K562 (cell line): ENCODE results near the gene GLOD4. TPM values are rescaled to one million over a fixed set of nuclear protein-coding genes. Genes with fewer than 3 reads are reported as not detected.

Source experiments
- ATAC-seq: fragments of 200-7000 bp; cut with Tn5 transposase; 3 replicates; pipeline ENCODE4 v1.9.1; 2020; ENCODE audit warnings: moderate library complexity
- BruUV-seq: library from RNA; stranded (reverse); fragments of 400-500 nt; replicated peaks from 2 replicates; lab custom pipeline; 2021; lab: Mats Ljungman, UMichigan
- CTCF ChIA-PET: fragments of 300-600 bp; formaldehyde crosslinking; extraction: SDS; loops from one replicate; lab custom pipeline; 2021; ENCODE audit warnings: low intra/inter-chr PET ratio; lab: Yijun Ruan, JAX
- POLR2A ChIA-PET: fragments of 300-600, 350-650 bp; sonication (Branson Sonifier 250); formaldehyde crosslinking; extraction: SDS; loops from one replicate; lab custom pipeline; 2021; ENCODE audit warnings: antibody characterized with exemption, inconsistent platforms; lab: Yijun Ruan, JAX
- DNase-seq, 4 experiments: peaks; one replicate each; pipeline versions ENCODE4 v3.0.0 to v3.0.0-alpha.2; 2011 to 2018; ENCODE audit warnings: low spot score in 3 of 4, mixed read lengths in 3 of 4; ENCODE audit errors: extremely low read depth in 1 of 4
- FAIRE-seq: peaks from 2 replicates; lab custom pipeline; 2011; peaks lifted over from hg19 to GRCh38; lab: Jason Lieb, UNC
- H2AFZ ChIP-seq: 2 replicates; pipeline ENCODE4 v1.6.0; 2011; ENCODE audit warnings: low read depth, low read length, control low read depth, inconsistent platforms
- H3K27ac ChIP-seq: fragments of 200-600 bp; 3 replicates; pipeline ENCODE4 v1.8.0; 2011; ENCODE audit warnings: low read depth, mild to moderate bottlenecking, control low read depth, inconsistent platforms, low read length, moderate library complexity, mixed read lengths; ENCODE audit errors: extremely low read depth
- H3K27me3 ChIP-seq, 2 experiments: fragments of 300-600 bp in 1 of 2; 2 replicates in 1 of 2; 3 replicates in 1 of 2; pipeline versions ENCODE4 v1.6.0 to v1.8.0; 2011; ENCODE audit warnings: inconsistent platforms in 2 of 2, low read length in 2 of 2, mild to moderate bottlenecking in 1 of 2, mixed read lengths in 1 of 2, moderate library complexity in 1 of 2; ENCODE audit not compliant: control insufficient read depth in 2 of 2, insufficient read depth in 2 of 2
- H3K36me3 ChIP-seq: fragments of 300-600 bp; 3 replicates; pipeline ENCODE4 v1.8.0; 2011; ENCODE audit warnings: mild to moderate bottlenecking, low read length, inconsistent platforms; ENCODE audit not compliant: control insufficient read depth, insufficient read depth
- H3K4me1 ChIP-seq, 2 experiments: fragments of 200-600 bp in 1 of 2; replicated peaks in 1 of 2; 2 replicates in 1 of 2; 3 replicates in 1 of 2; pipeline versions ENCODE4 v1.5.1 to v1.8.0; 2011; ENCODE audit warnings: inconsistent platforms in 2 of 2, low read length in 2 of 2, mild to moderate bottlenecking in 1 of 2, mixed read lengths in 1 of 2, moderate library complexity in 1 of 2; ENCODE audit not compliant: control insufficient read depth in 2 of 2, insufficient read depth in 2 of 2
- H3K4me2 ChIP-seq: 2 replicates; pipeline ENCODE4 v1.6.1; 2011; ENCODE audit warnings: low read length, control low read depth, inconsistent platforms, mixed read lengths; ENCODE audit not compliant: insufficient read depth
- H3K4me3 ChIP-seq: fragments of 200-600 bp; sonication (generic), shearing (Covaris generic); 2 replicates; pipeline ENCODE4 v1.5.1; 2016; ENCODE audit warnings: control low read depth, inconsistent platforms
- H3K79me2 ChIP-seq: fragments of 200-600 bp; 3 replicates; pipeline ENCODE4 v1.8.0; 2011; ENCODE audit warnings: low read length, inconsistent platforms; ENCODE audit not compliant: control insufficient read depth, insufficient read depth
- H3K9ac ChIP-seq, 2 experiments: 2 replicates each; pipeline versions ENCODE4 v1.6.0 to v1.6.1; 2011; ENCODE audit warnings: low read depth in 2 of 2, low read length in 2 of 2, control low read depth in 1 of 2, inconsistent platforms in 1 of 2, mild to moderate bottlenecking in 1 of 2, mixed read lengths in 1 of 2; ENCODE audit not compliant: insufficient read depth in 1 of 2
- H3K9me1 ChIP-seq: one replicate; pipeline ENCODE4 v1.6.0; 2011; ENCODE audit warnings: inconsistent platforms, mild to moderate bottlenecking, low read length, moderate library complexity; ENCODE audit not compliant: control insufficient read depth, insufficient read depth
- H3K9me3 ChIP-seq: replicated peaks from 2 replicates; pipeline ENCODE4 v1.5.1; 2011; ENCODE audit warnings: low read depth, low read length, inconsistent platforms; ENCODE audit not compliant: control insufficient read depth, insufficient read depth
- H4K20me1 ChIP-seq: replicated peaks from 2 replicates; pipeline ENCODE4 v1.6.1; 2011; ENCODE audit warnings: low read length, inconsistent platforms, mixed read lengths; ENCODE audit not compliant: control insufficient read depth, insufficient read depth
- CBX3 ChIP-seq, 2 experiments: IDR thresholded peaks; 1 replicate in 1 of 2; 2 replicates in 1 of 2; pipeline ENCODE4 v1.6.1; 2012; ENCODE audit warnings: inconsistent platforms in 2 of 2, low read length in 2 of 2, borderline replicate concordance in 1 of 2, control low read depth in 1 of 2
- DPF2 ChIP-seq: fragments of 450-650 bp; IDR thresholded peaks from 2 replicates; pipeline ENCODE4 v1.6.1; 2016
- ETV5 ChIP-seq: sonication (generic); formaldehyde crosslinking; IDR thresholded peaks from 2 replicates; pipeline ENCODE4 v1.4.0; 2020; ENCODE audit warnings: low read depth, mild to moderate bottlenecking, missing genetic modification reagents
- HOXB6 ChIP-seq: fragments of 250-450 bp; sonication (Bioruptor Pico); IDR thresholded peaks from 2 replicates; pipeline ENCODE4 v1.5.1; 2022; ENCODE audit warnings: mild to moderate bottlenecking, borderline replicate concordance
- NELFE ChIP-seq: IDR thresholded peaks from 2 replicates; pipeline ENCODE4 v1.6.1; 2011; ENCODE audit warnings: mild to moderate bottlenecking; ENCODE audit not compliant: insufficient read depth, insufficient read length
- RFX7 ChIP-seq: fragments of 250-450 bp; sonication (Bioruptor Pico); IDR thresholded peaks from 2 replicates; pipeline ENCODE4 v1.5.1; 2021; ENCODE audit warnings: mild to moderate bottlenecking
- TBL1XR1 ChIP-seq, 2 experiments: IDR thresholded peaks; 2 replicates each; pipeline ENCODE4 v1.6.1; 2012; ENCODE audit warnings: improper control_type of control experiment in 2 of 2, low read length in 2 of 2, mild to moderate bottlenecking in 1 of 2
- ZNF124 ChIP-seq: sonication (generic); formaldehyde crosslinking; IDR thresholded peaks from 2 replicates; pipeline ENCODE4 v1.8.1; 2022; ENCODE audit warnings: missing genetic modification reagents
- ZNF239 ChIP-seq: fragments of 250-450 bp; sonication (Bioruptor Pico); IDR thresholded peaks from 2 replicates; pipeline ENCODE4 v1.4.0; 2020; ENCODE audit warnings: mild to moderate bottlenecking
- ZNF3 ChIP-seq: fragments of 250-450 bp; sonication (Bioruptor Pico); IDR thresholded peaks from 2 replicates; pipeline ENCODE4 v1.5.0; 2021; ENCODE audit warnings: mild to moderate bottlenecking, moderate library complexity
- ZNF512 ChIP-seq: IDR thresholded peaks from 2 replicates; pipeline ENCODE4 v1.6.1; 2016; ENCODE audit warnings: missing genetic modification characterization, missing compliant biosample characterization
- ZNF518B ChIP-seq: fragments of 250-450 bp; sonication (Bioruptor Pico); IDR thresholded peaks from 2 replicates; pipeline ENCODE4 v1.5.0; 2021; ENCODE audit warnings: mild to moderate bottlenecking, moderate library complexity
- ZNF696 ChIP-seq: fragments of 250-450 bp; sonication (Bioruptor Pico); conservative IDR thresholded peaks from 2 replicates; pipeline ENCODE4 v1.4.0; 2020; ENCODE audit warnings: mild to moderate bottlenecking, moderate library complexity
- ZNF707 ChIP-seq: fragments of 250-450 bp; sonication (Bioruptor Pico); conservative IDR thresholded peaks from 2 replicates; pipeline ENCODE4 v1.8.0; 2022; ENCODE audit warnings: inconsistent platforms, mild to moderate bottlenecking, moderate library complexity
- ZNF830 ChIP-seq: fragments of 250-450 bp; sonication (Bioruptor Pico); IDR thresholded peaks from 2 replicates; pipeline ENCODE4 v1.5.0; 2021; ENCODE audit warnings: mild to moderate bottlenecking
- WGBS: fragments of 100-300 bp; shearing (Covaris generic); methylation state at CpG from one replicate; pipeline ENCODE4 v1.1.6; 2016; ENCODE audit warnings: low coverage, mixed read lengths; ENCODE audit not compliant: insufficient coverage; ENCODE audit errors: missing lambda C conversion rate; 5-methylcytosine and 5-hydroxymethylcytosine counted together
- in situ Hi-C: fragments of 300-500 bp; cut with MboI; formaldehyde crosslinking; loops from 4 replicates; pipeline ENCODE4 v1.15.0; 2018; ENCODE audit warnings: inconsistent platforms, mixed read lengths
- intact Hi-C: fragments of 100-400 bp; cut with micrococcal nuclease; formaldehyde crosslinking; loops from 2 replicates; pipeline ENCODE4 v1.14.2; 2022
- polyA plus RNA-seq, 8 experiments: library from polyadenylated mRNA; depleted of rRNA in 4 of 8; stranded (reverse) in 5 of 8; unstranded in 3 of 8; fragments of >200 nt; fragmentation: Nextera tagmentation in 2 of 8; fragmentation: Illumina TruSeq in 1 of 8; extraction: Ambion mirVana in 2 of 8; extraction: Trizol in 1 of 8; gene quantifications; 2 replicates each; pipeline versions ENCODE4 v1.2.1 to v1.2.3, GENCODE V29; 2011 to 2014; ENCODE audit warnings: inconsistent platforms in 1 of 8, missing spikeins in 1 of 8
- total RNA-seq, 7 experiments: library from RNA; depleted of rRNA in 6 of 7; stranded (reverse); fragments of >200 nt in 6 of 7; fragmentation: Illumina TruSeq in 2 of 7; extraction: Trizol in 2 of 7; gene quantifications; 2 replicates each; pipeline versions ENCODE4 v1.2.1 to v1.2.3, GENCODE V29; 2011 to 2021; ENCODE audit warnings: low replicate concordance in 1 of 7
- TF ChIP-seq, protein P1 (sequence below): fragments of 450-650 bp; IDR thresholded peaks from one replicate; pipeline ENCODE4 v1.6.1; 2018; ENCODE audit warnings: mild to moderate bottlenecking, moderate library complexity; ENCODE audit not compliant: partially characterized antibody
- TF ChIP-seq, protein P2 (sequence below): fragments of 250-450 bp; sonication (Bioruptor Pico); IDR thresholded peaks from 2 replicates; pipeline ENCODE4 v1.4.0; 2020; ENCODE audit warnings: mild to moderate bottlenecking

Gene GLOD4
- total and polyA plus RNA-seq, 9 of the 15 experiments (the other 6 are each of a cell fraction or from before 2014, with no cell fraction given): 52.0 to 109 (median 64.9) TPM

DNA sequence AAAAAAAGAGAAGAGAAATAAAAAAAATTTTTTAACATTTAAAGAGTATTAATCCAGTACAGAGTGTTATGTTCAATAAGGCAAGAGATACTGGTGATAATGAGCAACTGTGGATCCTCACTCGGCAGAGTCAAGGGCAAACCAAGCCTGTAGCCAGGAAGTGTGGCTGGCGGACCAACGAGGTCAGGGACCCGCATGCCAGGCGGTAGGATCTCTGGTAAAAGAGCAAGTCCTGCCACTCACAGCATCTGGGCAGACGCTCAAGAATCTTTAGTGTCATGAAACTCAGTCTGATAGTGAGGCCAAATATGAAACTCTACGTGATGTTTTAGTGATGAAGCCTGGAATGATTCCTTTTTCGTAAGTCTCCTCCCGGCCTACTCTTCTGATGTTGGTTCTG is 21.7 kb downstream of the GLOD4 start:
- H3K79me2 ChIP-seq: no peaks in the 10 kb centered on the region
- in situ Hi-C loops: no loop called here
- FAIRE-seq (no peak), DNase-seq (no peak), ATAC-seq (no peak)
- H3K9me3 ChIP-seq: no peaks in the 10 kb centered on the region
- no peak overlapping the region for H2AFZ ChIP-seq
- H3K27me3 ChIP-seq: no peaks in the 10 kb centered on the region
- no peaks in the 10 kb centered on the region for H3K4me1 ChIP-seq
- no peak overlapping the region for H3K27ac ChIP-seq
- ChIA-PET CTCF (no interaction called here), POLR2A (interaction anchor here (0.6 kb wide), 1 partner anchor 32 kb away, joined by 3 read pairs; no protein-coding TSS in a partner anchor)
- H3K9me1 ChIP-seq: no peaks in the 10 kb centered on the region
- no peak overlapping the region for H3K4me3 ChIP-seq
- no peak overlapping the region for H3K4me2 ChIP-seq
- H3K9ac ChIP-seq: no peak overlapping the region
- BruUV-seq: no TSS peak
- no peak for TF ChIP-seq CBX3 (IDR thresholded peaks at IDR 0.05; ENCODE audit: borderline replicate concordance in 1 of 2, low read length in 2 of 2)
- TF ChIP-seq HOXB6 (CRISPR knock-in tag): no peak
- TF ChIP-seq, protein P1, sequence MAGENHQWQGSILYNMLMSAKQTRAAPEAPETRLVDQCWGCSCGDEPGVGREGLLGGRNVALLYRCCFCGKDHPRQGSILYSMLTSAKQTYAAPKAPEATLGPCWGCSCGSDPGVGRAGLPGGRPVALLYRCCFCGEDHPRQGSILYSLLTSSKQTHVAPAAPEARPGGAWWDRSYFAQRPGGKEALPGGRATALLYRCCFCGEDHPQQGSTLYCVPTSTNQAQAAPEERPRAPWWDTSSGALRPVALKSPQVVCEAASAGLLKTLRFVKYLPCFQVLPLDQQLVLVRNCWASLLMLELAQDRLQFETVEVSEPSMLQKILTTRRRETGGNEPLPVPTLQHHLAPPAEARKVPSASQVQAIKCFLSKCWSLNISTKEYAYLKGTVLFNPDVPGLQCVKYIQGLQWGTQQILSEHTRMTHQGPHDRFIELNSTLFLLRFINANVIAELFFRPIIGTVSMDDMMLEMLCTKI: no peak
- TF ChIP-seq, protein P2, sequence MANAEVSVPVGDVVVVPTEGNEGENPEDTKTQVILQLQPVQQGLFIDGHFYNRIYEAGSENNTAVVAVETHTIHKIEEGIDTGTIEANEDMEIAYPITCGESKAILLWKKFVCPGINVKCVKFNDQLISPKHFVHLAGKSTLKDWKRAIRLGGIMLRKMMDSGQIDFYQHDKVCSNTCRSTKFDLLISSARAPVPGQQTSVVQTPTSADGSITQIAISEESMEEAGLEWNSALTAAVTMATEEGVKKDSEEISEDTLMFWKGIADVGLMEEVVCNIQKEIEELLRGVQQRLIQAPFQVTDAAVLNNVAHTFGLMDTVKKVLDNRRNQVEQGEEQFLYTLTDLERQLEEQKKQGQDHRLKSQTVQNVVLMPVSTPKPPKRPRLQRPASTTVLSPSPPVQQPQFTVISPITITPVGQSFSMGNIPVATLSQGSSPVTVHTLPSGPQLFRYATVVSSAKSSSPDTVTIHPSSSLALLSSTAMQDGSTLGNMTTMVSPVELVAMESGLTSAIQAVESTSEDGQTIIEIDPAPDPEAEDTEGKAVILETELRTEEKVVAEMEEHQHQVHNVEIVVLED: no peak
- no peak for TF ChIP-seq DPF2
- TF ChIP-seq ZNF124 (CRISPR knock-in tag): no peak
- TF ChIP-seq ZNF696 (CRISPR knock-in tag): no peak
- no peak for TF ChIP-seq ZNF239 (CRISPR knock-in tag)
- no peak for TF ChIP-seq RFX7 (CRISPR knock-in tag)
- no peak for TF ChIP-seq ZNF830 (CRISPR knock-in tag)
- no peak for TF ChIP-seq ZNF3
- TF ChIP-seq NELFE: no peak
- TF ChIP-seq ZNF707 (CRISPR knock-in tag): no peak
- no peak for TF ChIP-seq ZNF512 (tag)
- no peak for TF ChIP-seq ETV5
- TF ChIP-seq ZNF518B (CRISPR knock-in tag): no peak
- TF ChIP-seq TBL1XR1 (IDR thresholded peaks at IDR 0.05; ENCODE audit: low read length in 2 of 2): no peak
- TF ChIP-seq, all 486 proteins: peak for 0
- Histone ChIP-seq H3K36me3 (peaks cover 59% of the 10 kb centered on the region), H4K20me1 (no peaks in the 10 kb centered on the region)
- intact Hi-C loops: no loop called here
- 99% methylated on average over 9 of the region's 9 CpGs for WGBS
